DND-41 (cell line): Measurements from ENCODE around the gene LY9.

Experiments
- ATAC-seq: fragments of 200-7000 bp; cut with Tn5 transposase; 3 replicates; pipeline ENCODE4 v1.9.1; 2021; ENCODE audit warnings: low read depth; ENCODE audit not compliant: insufficient read depth
- DNase-seq: peaks from one replicate; pipeline ENCODE4 v3.0.0-alpha.2; 2020
- H2AFZ ChIP-seq: 2 replicates; pipeline ENCODE4 v1.6.0; 2012; ENCODE audit warnings: low read depth, low read length
- H3K27ac ChIP-seq: 2 replicates; pipeline ENCODE4 v1.5.1; 2012; ENCODE audit warnings: low read length, inconsistent platforms
- H3K27me3 ChIP-seq: fragments of 200-600 bp; sonication (generic); 2 replicates; pipeline ENCODE4 v1.6.0; 2012; ENCODE audit warnings: low read length, mild to moderate bottlenecking, inconsistent platforms; ENCODE audit not compliant: insufficient read depth, poor library complexity
- H3K36me3 ChIP-seq: 2 replicates; pipeline ENCODE4 v1.5.1; 2012; ENCODE audit warnings: low read length, inconsistent platforms; ENCODE audit not compliant: insufficient read depth
- H3K4me1 ChIP-seq: 2 replicates; pipeline ENCODE4 v1.5.1; 2012; ENCODE audit warnings: mild to moderate bottlenecking, low read length; ENCODE audit not compliant: insufficient read depth
- H3K4me2 ChIP-seq: 2 replicates; pipeline ENCODE4 v1.6.0; 2012; ENCODE audit warnings: mild to moderate bottlenecking, moderate library complexity, low read length, inconsistent platforms; ENCODE audit not compliant: insufficient read depth
- H3K4me3 ChIP-seq, 2 experiments: fragments of 200-600 bp in 1 of 2; shearing (Covaris generic) in 1 of 2; 2 replicates each; pipeline ENCODE4 v1.5.1; 2012 to 2016; ENCODE audit warnings: inconsistent platforms in 2 of 2, low read length in 2 of 2, mild to moderate bottlenecking in 2 of 2, low read depth in 1 of 2, moderate library complexity in 1 of 2
- H3K79me2 ChIP-seq: 2 replicates; pipeline ENCODE4 v1.6.0; 2012; ENCODE audit warnings: low read length, inconsistent platforms; ENCODE audit not compliant: insufficient read depth
- H3K9ac ChIP-seq: 2 replicates; pipeline ENCODE4 v1.6.0; 2012; ENCODE audit warnings: low read depth, mild to moderate bottlenecking, inconsistent platforms, low read length, moderate library complexity
- H3K9me3 ChIP-seq: 2 replicates; pipeline ENCODE4 v1.5.1; 2012; ENCODE audit warnings: low read length, moderate library complexity, mild to moderate bottlenecking, inconsistent platforms; ENCODE audit not compliant: insufficient read depth, severe bottlenecking
- H4K20me1 ChIP-seq: 2 replicates; pipeline ENCODE4 v1.6.0; 2012; ENCODE audit warnings: low read length; ENCODE audit not compliant: insufficient read depth
- CTCF ChIP-seq: IDR thresholded peaks from 2 replicates; pipeline ENCODE4 v1.5.1; 2012; ENCODE audit warnings: borderline replicate concordance, low read length, moderate library complexity, mild to moderate bottlenecking; ENCODE audit not compliant: poor library complexity, severe bottlenecking; ENCODE audit errors: extremely low read depth
- EZH2 ChIP-seq: IDR thresholded peaks from 3 replicates; pipeline ENCODE4 v1.6.1; 2012; ENCODE audit warnings: borderline replicate concordance, low read depth, mild to moderate bottlenecking, moderate library complexity, low read length, inconsistent platforms; ENCODE audit not compliant: severe bottlenecking

The LY9 gene

GRCh38 chr1:160830321-160831153 lies 34.6 kb downstream of the LY9 start:
- ATAC-seq (peak; percentile 81), DNase-seq (peak; percentile 74)
- Histone ChIP-seq H3K9me3 (no peaks in the 10 kb centered on the region), H3K79me2 (no peaks in the 10 kb centered on the region), H3K27me3 (no peaks in the 10 kb centered on the region), H2AFZ (no peak overlapping the region), H3K9ac (no peak overlapping the region), H3K4me2 (no peak overlapping the region), H3K36me3 (no peaks in the 10 kb centered on the region), H4K20me1 (no peaks in the 10 kb centered on the region), H3K27ac (no peak overlapping the region), H3K4me1 (no peaks in the 10 kb centered on the region), H3K4me3 (no peak overlapping the region)
- no peak for TF ChIP-seq EZH2
- peak; percentile 74 for TF ChIP-seq CTCF

GRCh38 chr1:160834945-160835565 lies 39.1 kb downstream of the LY9 start:
- Histone ChIP-seq H3K9me3 (no peaks in the 10 kb centered on the region), H3K4me1 (peaks cover 44% of the 10 kb centered on the region), H3K9ac (no peak overlapping the region), H2AFZ (no peak overlapping the region), H3K4me2 (no peak overlapping the region), H3K27ac (peak overlapping the region; percentile 11; the same call in 1 of the 2 replicates), H3K27me3 (no peaks in the 10 kb centered on the region), H3K79me2 (no peaks in the 10 kb centered on the region), H3K36me3 (no peaks in the 10 kb centered on the region), H3K4me3 (no peak overlapping the region), H4K20me1 (no peaks in the 10 kb centered on the region)
- TF ChIP-seq CTCF: peak; percentile 71
- no peak for TF ChIP-seq EZH2
- ATAC-seq: no peak
- peak; percentile 58 for DNase-seq

- Histone ChIP-seq H3K9ac (no peak overlapping the region), H3K4me3 (no peak overlapping the region), H3K9me3 (no peaks in the 10 kb centered on the region), H4K20me1 (no peaks in the 10 kb centered on the region), H3K27me3 (no peaks in the 10 kb centered on the region), H2AFZ (0 out of 2 replicates have a peak overlapping the region, but pooled peaks have one; percentile 73), H3K27ac (peak overlapping the region; percentile 98), H3K79me2 (no peaks in the 10 kb centered on the region), H3K4me1 (peaks cover 45% of the 10 kb centered on the region), H3K36me3 (no peaks in the 10 kb centered on the region), H3K4me2 (no peak overlapping the region)
- TF ChIP-seq EZH2 (no peak), CTCF (no peak)
- ATAC-seq: no peak
- DNase-seq: no peak
These were observed 39.8 kb downstream of the LY9 start for GRCh38 chr1:160835751-160836150.
